AG10803 (cell line): ENCODE measurements around the gene JAKMIP1.
"Not testable (repeated sequence)": the region's sequence is repeated elsewhere in the genome, so short reads cannot be mapped to it uniquely, and the experiment has no call there.

Experiments
- DNase-seq: peaks from one replicate; pipeline ENCODE4 v3.0.0; 2010; ENCODE audit warnings: low read depth
- H3K4me3 ChIP-seq: 2 replicates; pipeline ENCODE4 v1.5.1; 2011; ENCODE audit warnings: mild to moderate bottlenecking, low read length, control low read depth
- CTCF ChIP-seq: conservative IDR thresholded peaks from 2 replicates; pipeline ENCODE4 v1.5.1; 2011; ENCODE audit warnings: mild to moderate bottlenecking, low read length, control low read depth, inconsistent platforms

Gene JAKMIP1

GRCh38 chr4:6008092-6008551 is 192.2 kb downstream of the JAKMIP1 start:
- H3K4me3 ChIP-seq: no peak overlapping the region
- no peak for TF ChIP-seq CTCF
- no peak for DNase-seq

GRCh38 chr4:6005175-6005574 is 195.2 kb downstream of the JAKMIP1 start:
- TF ChIP-seq CTCF: no peak
- H3K4me3 ChIP-seq: no peak overlapping the region
- DNase-seq: no peak

- not testable (repeated sequence) for H3K4me3 ChIP-seq, DNase-seq
These were observed 196.9 kb downstream of the JAKMIP1 start for GRCh38 chr4:6003485-6003884.

- H3K4me3 ChIP-seq: no peak overlapping the region
- TF ChIP-seq CTCF: no peak
- no peak for DNase-seq
These were observed 197.4 kb downstream of the JAKMIP1 start for GRCh38 chr4:6002926-6003325.

GRCh38 chr4:6002492-6002833 is 197.9 kb downstream of the JAKMIP1 start:
- no peak for DNase-seq
- TF ChIP-seq CTCF: no peak
- H3K4me3 ChIP-seq: no peak overlapping the region

GRCh38 chr4:6001680-6002491 is 198.5 kb downstream of the JAKMIP1 start:
- no peak overlapping the region for H3K4me3 ChIP-seq
- no peak for TF ChIP-seq CTCF
- DNase-seq: no peak

- no peak for TF ChIP-seq CTCF
- no peak for DNase-seq
These were observed 200.5 kb downstream of the JAKMIP1 start for GRCh38 chr4:5999830-6000365.

More at GRCh38 chr4:5999830-6000365, 200.5 kb downstream of the JAKMIP1 start:
- H3K4me3 ChIP-seq: no peak overlapping the region
